GM23338 (cell line): ENCODE data around the gene SP6.

Experiments used
- EZH2phosphoT487 ChIP-seq: fragments of 200-600 bp; sonication (generic); IDR thresholded peaks from one replicate; pipeline ENCODE4 v1.8.1; 2018; ENCODE audit warnings: antibody characterized with exemption; ENCODE audit not compliant: unreplicated experiment
- JUNB ChIP-seq: IDR thresholded peaks from one replicate; pipeline ENCODE4 v1.6.1; 2016; ENCODE audit warnings: antibody characterized with exemption; ENCODE audit not compliant: unreplicated experiment
- POLR2AphosphoS5 ChIP-seq: IDR thresholded peaks from 2 replicates; pipeline ENCODE4 v1.6.1; 2016; ENCODE audit warnings: antibody characterized with exemption, low read depth
- TF ChIP-seq, protein P1 (sequence below), 2 experiments: fragments of 200-600 bp in 1 of 2; sonication (generic) in 1 of 2; conservative IDR thresholded peaks; 2 replicates each; pipeline versions ENCODE4 v1.5.1 to v1.6.1; 2016 to 2017; ENCODE audit warnings: antibody characterized with exemption in 2 of 2, low read depth in 2 of 2, mild to moderate bottlenecking in 2 of 2, moderate library complexity in 1 of 2
- TF ChIP-seq, protein P2 (sequence below): IDR thresholded peaks from one replicate; pipeline ENCODE4 v1.6.1; 2018; ENCODE audit warnings: antibody characterized with exemption; ENCODE audit not compliant: unreplicated experiment

DNA sequence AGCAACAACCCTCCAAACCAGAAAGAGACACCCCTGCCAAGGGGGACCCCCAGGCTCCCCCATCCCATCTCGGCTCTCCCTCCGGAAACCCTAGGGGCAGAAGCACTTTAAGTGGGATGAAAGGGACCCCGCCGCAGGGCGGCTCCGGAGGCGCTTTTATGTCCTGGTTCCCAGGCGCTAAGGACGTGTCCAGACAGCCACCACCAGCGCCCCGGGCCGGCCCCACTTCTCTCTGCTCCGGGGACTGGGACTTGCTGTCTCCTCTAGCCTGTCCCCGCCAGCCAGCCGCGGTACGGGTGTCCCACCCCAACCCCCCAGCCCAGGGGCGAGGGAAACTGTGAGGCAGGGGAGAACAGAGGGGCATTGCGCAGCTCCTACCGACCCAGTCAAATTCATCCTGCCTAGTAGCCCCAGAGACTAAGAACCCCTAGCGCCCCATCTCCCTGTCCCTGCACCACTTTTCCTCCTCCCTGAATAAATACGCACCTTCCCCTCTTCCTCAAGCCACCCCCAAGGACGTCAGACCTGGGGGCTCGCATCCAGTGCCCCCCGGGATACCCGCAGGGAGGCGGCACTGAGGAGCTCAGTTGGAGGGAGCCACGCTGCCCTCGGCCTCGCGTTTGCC lies 4.1 kb downstream of the SP6 start:
- TF ChIP-seq, protein P1, sequence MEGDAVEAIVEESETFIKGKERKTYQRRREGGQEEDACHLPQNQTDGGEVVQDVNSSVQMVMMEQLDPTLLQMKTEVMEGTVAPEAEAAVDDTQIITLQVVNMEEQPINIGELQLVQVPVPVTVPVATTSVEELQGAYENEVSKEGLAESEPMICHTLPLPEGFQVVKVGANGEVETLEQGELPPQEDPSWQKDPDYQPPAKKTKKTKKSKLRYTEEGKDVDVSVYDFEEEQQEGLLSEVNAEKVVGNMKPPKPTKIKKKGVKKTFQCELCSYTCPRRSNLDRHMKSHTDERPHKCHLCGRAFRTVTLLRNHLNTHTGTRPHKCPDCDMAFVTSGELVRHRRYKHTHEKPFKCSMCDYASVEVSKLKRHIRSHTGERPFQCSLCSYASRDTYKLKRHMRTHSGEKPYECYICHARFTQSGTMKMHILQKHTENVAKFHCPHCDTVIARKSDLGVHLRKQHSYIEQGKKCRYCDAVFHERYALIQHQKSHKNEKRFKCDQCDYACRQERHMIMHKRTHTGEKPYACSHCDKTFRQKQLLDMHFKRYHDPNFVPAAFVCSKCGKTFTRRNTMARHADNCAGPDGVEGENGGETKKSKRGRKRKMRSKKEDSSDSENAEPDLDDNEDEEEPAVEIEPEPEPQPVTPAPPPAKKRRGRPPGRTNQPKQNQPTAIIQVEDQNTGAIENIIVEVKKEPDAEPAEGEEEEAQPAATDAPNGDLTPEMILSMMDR (conservative IDR thresholded peaks at IDR 0.05; ENCODE audit: low read depth in 2 of 2) = 0 out of 4 replicates have a peak, but pooled peaks of 1 of the 2 experiments have one; percentile 14
- TF ChIP-seq, protein P2, sequence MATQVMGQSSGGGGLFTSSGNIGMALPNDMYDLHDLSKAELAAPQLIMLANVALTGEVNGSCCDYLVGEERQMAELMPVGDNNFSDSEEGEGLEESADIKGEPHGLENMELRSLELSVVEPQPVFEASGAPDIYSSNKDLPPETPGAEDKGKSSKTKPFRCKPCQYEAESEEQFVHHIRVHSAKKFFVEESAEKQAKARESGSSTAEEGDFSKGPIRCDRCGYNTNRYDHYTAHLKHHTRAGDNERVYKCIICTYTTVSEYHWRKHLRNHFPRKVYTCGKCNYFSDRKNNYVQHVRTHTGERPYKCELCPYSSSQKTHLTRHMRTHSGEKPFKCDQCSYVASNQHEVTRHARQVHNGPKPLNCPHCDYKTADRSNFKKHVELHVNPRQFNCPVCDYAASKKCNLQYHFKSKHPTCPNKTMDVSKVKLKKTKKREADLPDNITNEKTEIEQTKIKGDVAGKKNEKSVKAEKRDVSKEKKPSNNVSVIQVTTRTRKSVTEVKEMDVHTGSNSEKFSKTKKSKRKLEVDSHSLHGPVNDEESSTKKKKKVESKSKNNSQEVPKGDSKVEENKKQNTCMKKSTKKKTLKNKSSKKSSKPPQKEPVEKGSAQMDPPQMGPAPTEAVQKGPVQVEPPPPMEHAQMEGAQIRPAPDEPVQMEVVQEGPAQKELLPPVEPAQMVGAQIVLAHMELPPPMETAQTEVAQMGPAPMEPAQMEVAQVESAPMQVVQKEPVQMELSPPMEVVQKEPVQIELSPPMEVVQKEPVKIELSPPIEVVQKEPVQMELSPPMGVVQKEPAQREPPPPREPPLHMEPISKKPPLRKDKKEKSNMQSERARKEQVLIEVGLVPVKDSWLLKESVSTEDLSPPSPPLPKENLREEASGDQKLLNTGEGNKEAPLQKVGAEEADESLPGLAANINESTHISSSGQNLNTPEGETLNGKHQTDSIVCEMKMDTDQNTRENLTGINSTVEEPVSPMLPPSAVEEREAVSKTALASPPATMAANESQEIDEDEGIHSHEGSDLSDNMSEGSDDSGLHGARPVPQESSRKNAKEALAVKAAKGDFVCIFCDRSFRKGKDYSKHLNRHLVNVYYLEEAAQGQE = no peak
- no peak for TF ChIP-seq JUNB
- TF ChIP-seq EZH2phosphoT487 = no peak
- TF ChIP-seq POLR2AphosphoS5 = no peak
